Esophagus muscularis mucosa (tissue), 3 donors: Measurements from ENCODE around the gene GOLGA7B.

Source experiments
- CTCF ChIP-seq, 3 experiments: fragments of 200-600 bp in 2 of 3; fragments of 450-650 bp in 1 of 3; sonication (generic) in 2 of 3; IDR thresholded peaks; one replicate each; pipeline ENCODE4 v1.5.1; 2017 to 2019; ENCODE audit warnings: antibody characterized with exemption in 3 of 3, mild to moderate bottlenecking in 2 of 3, moderate library complexity in 1 of 3
- POLR2A ChIP-seq: fragments of 450-650 bp; IDR thresholded peaks from one replicate; pipeline ENCODE4 v1.6.1; 2017; ENCODE audit warnings: antibody characterized with exemption, moderate library complexity, mild to moderate bottlenecking, low read depth

- TF ChIP-seq CTCF (IDR thresholded peaks at IDR 0.05) (no peak), POLR2A (no peak)
Measured at GRCh38 chr10:97814996-97815395, 34.6 kb upstream of the GOLGA7B start.
